GM20000 (cell line): ENCODE results near the gene ZNF512B.

ENCODE experiments used
- DNase-seq: peaks from one replicate; pipeline ENCODE4 v3.0.0; 2012; ENCODE audit warnings: low spot score
- CTCF ChIP-seq: IDR thresholded peaks from 2 replicates; pipeline ENCODE4 v1.5.1; 2012; ENCODE audit warnings: mild to moderate bottlenecking, control low read depth; ENCODE audit errors: extremely low read depth, missing control alignments

The ZNF512B gene

GRCh38 chr20:64006902-64007301, 37.2 kb upstream of the ZNF512B start:
- no peak for TF ChIP-seq CTCF
- DNase-seq, result no peak

GRCh38 chr20:64006490-64006889, 36.8 kb upstream of the ZNF512B start:
- DNase-seq, result no peak
- TF ChIP-seq CTCF, result no peak

GRCh38 chr20:64005394-64005793, 35.7 kb upstream of the ZNF512B start:
- no peak for TF ChIP-seq CTCF

GRCh38 chr20:64003960-64004725, 34.4 kb upstream of the ZNF512B start:
- no peak for DNase-seq
- no peak for TF ChIP-seq CTCF

More at GRCh38 chr20:64005394-64005793, 35.7 kb upstream of the ZNF512B start:
- DNase-seq, result no peak

GRCh38 chr20:64001607-64002011, 31.9 kb upstream of the ZNF512B start:
- no peak for TF ChIP-seq CTCF
- no peak for DNase-seq

- no peak for TF ChIP-seq CTCF
- no peak for DNase-seq
Observed at GRCh38 chr20:64000906-64001305, 31.2 kb upstream of the ZNF512B start.

GRCh38 chr20:63982937-63983336, 13.2 kb upstream of the ZNF512B start:
- no peak for TF ChIP-seq CTCF
- peak; percentile 4 for DNase-seq
